ENCODE results near the gene ODAD3. TPM values are rescaled to one million over a fixed set of nuclear protein-coding genes. Genes with fewer than 3 reads are reported as not detected.
"Not testable (repeated sequence)": the region's sequence is repeated elsewhere in the genome, so short reads cannot be mapped to it uniquely, and the experiment has no call there.

The ODAD3 gene
- total RNA-seq, 4 donors from 2014 or later = 0.39 to 0.83 TPM; not detected in 2

DNA sequence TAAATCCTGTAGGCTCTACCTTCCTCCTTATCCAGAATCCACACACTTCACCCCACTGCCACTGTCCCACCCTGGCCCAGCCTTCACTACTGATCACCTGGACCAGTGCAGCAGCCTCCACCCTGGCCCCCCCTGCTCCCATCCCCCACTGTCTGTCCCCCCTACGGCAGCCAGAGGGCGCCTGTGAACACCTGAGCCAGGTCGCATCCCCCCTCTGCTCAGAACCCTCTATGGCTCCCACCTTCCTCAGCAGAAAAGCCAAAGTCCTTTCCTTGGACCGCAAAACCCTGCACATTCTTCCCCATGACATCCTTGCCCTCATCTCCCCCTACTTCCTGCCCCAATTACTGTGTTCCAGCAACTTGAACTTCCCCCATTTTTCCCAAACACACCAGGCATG, 25.3 kb upstream of the ODAD3 start:
- intact Hi-C loops (cut with DNase I) = no loop called here
- no peaks in the 10 kb centered on the region for H3K4me1 ChIP-seq
- DNase-seq (ENCODE audit: extremely low spot score) = no peak
- no peak overlapping the region for H3K4me3 ChIP-seq
- H3K36me3 ChIP-seq = no peaks in the 10 kb centered on the region
- H3K9me3 ChIP-seq = no peaks in the 10 kb centered on the region
- H3K27me3 ChIP-seq = peaks cover 0 to 33% (median 0%) of the 10 kb centered on the region in 4 donors
- TF ChIP-seq POLR2AphosphoS5 (IDR thresholded peaks at IDR 0.05) = no peak
- TF ChIP-seq, protein P1, sequence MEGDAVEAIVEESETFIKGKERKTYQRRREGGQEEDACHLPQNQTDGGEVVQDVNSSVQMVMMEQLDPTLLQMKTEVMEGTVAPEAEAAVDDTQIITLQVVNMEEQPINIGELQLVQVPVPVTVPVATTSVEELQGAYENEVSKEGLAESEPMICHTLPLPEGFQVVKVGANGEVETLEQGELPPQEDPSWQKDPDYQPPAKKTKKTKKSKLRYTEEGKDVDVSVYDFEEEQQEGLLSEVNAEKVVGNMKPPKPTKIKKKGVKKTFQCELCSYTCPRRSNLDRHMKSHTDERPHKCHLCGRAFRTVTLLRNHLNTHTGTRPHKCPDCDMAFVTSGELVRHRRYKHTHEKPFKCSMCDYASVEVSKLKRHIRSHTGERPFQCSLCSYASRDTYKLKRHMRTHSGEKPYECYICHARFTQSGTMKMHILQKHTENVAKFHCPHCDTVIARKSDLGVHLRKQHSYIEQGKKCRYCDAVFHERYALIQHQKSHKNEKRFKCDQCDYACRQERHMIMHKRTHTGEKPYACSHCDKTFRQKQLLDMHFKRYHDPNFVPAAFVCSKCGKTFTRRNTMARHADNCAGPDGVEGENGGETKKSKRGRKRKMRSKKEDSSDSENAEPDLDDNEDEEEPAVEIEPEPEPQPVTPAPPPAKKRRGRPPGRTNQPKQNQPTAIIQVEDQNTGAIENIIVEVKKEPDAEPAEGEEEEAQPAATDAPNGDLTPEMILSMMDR (IDR thresholded peaks at IDR 0.05) = no peak
- TF ChIP-seq POLR2A (IDR thresholded peaks at IDR 0.05; ENCODE audit: low read depth) = no peak
- TF ChIP-seq EP300 (IDR thresholded peaks at IDR 0.05) = no peak
- no peak overlapping the region for H3K27ac ChIP-seq (replicated peaks in 1 of 4)
- WGBS = 63% methylated on average over 4 of the region's 4 CpGs

- H3K4me1 ChIP-seq; intact Hi-C loops (cut with DNase I): not testable (repeated sequence)
- WGBS = 75% methylated on average over 11 of the region's 11 CpGs
These were observed 24.0 kb upstream of the ODAD3 start for GRCh38 chr19:11458912-11459311.

DNA sequence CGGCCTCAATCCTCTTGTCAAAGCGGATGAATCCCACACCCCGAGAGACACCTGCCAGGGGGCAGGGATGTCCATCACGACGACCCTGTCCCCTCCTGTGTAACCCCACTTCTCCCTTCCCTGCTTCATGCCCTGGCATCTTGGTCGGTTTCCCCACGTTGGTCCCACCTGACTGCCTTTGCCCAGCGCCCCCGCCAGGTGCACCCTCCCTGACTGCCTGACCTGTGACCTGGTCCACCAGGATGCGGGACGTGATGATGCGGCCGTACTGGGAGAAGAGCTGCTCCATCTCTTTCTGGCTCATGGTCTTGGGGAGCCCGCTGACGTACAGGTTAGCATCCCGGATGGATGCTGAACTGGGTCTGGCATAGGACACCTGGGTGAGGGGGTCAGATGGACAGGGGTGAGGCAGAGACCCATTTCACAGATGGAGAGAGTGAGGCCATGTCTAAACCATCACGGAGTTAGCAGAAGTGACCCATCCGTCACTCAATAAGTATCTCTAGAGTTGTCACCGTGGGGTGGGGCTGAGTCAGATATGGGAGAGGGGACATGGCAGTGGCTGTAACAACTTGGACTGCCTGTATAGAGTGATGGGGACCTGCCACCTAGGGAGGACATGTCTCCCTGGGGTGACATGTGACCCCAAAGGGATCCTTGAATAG, 23.4 kb upstream of the ODAD3 start:
- intact Hi-C loops (cut with DNase I) = no loop called here
- no peaks in the 10 kb centered on the region for H3K36me3 ChIP-seq
- TF ChIP-seq, protein P1 (IDR thresholded peaks at IDR 0.05) = no peak
- TF ChIP-seq POLR2AphosphoS5 (IDR thresholded peaks at IDR 0.05) (no peak), EP300 (IDR thresholded peaks at IDR 0.05) (no peak)
- H3K27me3 ChIP-seq = peaks cover 0 to 41% (median 0%) of the 10 kb centered on the region in 4 donors
- no peaks in the 10 kb centered on the region for H3K9me3 ChIP-seq
- no peak for DNase-seq (ENCODE audit: extremely low spot score)
- WGBS = 88% methylated on average over 19 of the region's 19 CpGs
- H3K4me3 ChIP-seq = no peak overlapping the region
- H3K4me1 ChIP-seq = no peaks in the 10 kb centered on the region
- H3K27ac ChIP-seq (replicated peaks in 1 of 4) = no peak overlapping the region

More at GRCh38 chr19:11458912-11459311, 24.0 kb upstream of the ODAD3 start:
- H3K27ac ChIP-seq (replicated peaks in 1 of 4); H3K36me3 ChIP-seq; DNase-seq (ENCODE audit: extremely low spot score); H3K4me3 ChIP-seq; H3K9me3 ChIP-seq: not testable (repeated sequence)
- H3K27me3 ChIP-seq = peaks cover 0 to 36% (median 0%) of the 10 kb centered on the region in 4 donors

GRCh38 chr19:11457831-11458230, 22.9 kb upstream of the ODAD3 start:
- TF ChIP-seq, protein P1 (IDR thresholded peaks at IDR 0.05) = no peak
- TF ChIP-seq POLR2A (IDR thresholded peaks at IDR 0.05; ENCODE audit: low read depth) = no peak
- TF ChIP-seq POLR2AphosphoS5 (IDR thresholded peaks at IDR 0.05) = no peak
- no peak for TF ChIP-seq EP300 (IDR thresholded peaks at IDR 0.05)
- Histone ChIP-seq H3K4me1 (no peaks in the 10 kb centered on the region), H3K36me3 (no peaks in the 10 kb centered on the region), H3K4me3 (no peak overlapping the region), H3K27ac (replicated peaks in 1 of 4) (no peak overlapping the region), H3K9me3 (no peaks in the 10 kb centered on the region), H3K27me3 (peaks cover 0 to 46% (median 0%) of the 10 kb centered on the region in 4 donors)
- intact Hi-C loops (cut with DNase I) = no loop called here
- no peak for DNase-seq (ENCODE audit: extremely low spot score)
- 84% methylated on average over 17 of the region's 20 CpGs for WGBS

- 24% methylated on average over 5 of the region's 18 CpGs for WGBS
- Histone ChIP-seq H3K4me3 (no peak overlapping the region), H3K9me3 (no peaks in the 10 kb centered on the region), H3K27me3 (peaks cover 0 to 51% (median 0%) of the 10 kb centered on the region in 4 donors), H3K36me3 (no peaks in the 10 kb centered on the region), H3K4me1 (no peaks in the 10 kb centered on the region), H3K27ac (replicated peaks in 1 of 4) (no peak overlapping the region)
- DNase-seq (ENCODE audit: extremely low spot score) = no peak
- TF ChIP-seq EP300 (IDR thresholded peaks at IDR 0.05) (no peak), POLR2AphosphoS5 (IDR thresholded peaks at IDR 0.05) (no peak), POLR2A (IDR thresholded peaks at IDR 0.05; ENCODE audit: low read depth) (no peak)
- TF ChIP-seq, protein P1 (IDR thresholded peaks at IDR 0.05) = no peak
- intact Hi-C loops (cut with DNase I) = no loop called here
These were observed 22.2 kb upstream of the ODAD3 start for GRCh38 chr19:11457115-11457514.

All from esophagus muscularis mucosa (tissue), 4 donors.